ENCODE data around the gene IRAK1BP1. TPM values are rescaled to one million over a fixed set of nuclear protein-coding genes. Genes with fewer than 3 reads are reported as not detected.

The IRAK1BP1 gene
- polyA plus RNA-seq, 1 donor (not counting 4 experiments of a cell fraction or from before 2014, with no cell fraction given) = 3.8 TPM

- no peak for TF ChIP-seq CTCF (optimal IDR thresholded peaks at IDR 0.05 in 1 of 3, IDR thresholded peaks at IDR 0.05 in 1 of 3, conservative IDR thresholded peaks at IDR 0.05 in 1 of 3; ENCODE audit: extremely low read depth in 1 of 3, insufficient read depth in 2 of 3, low read length in 3 of 3)
- DNase-seq (ENCODE audit: low read depth, low spot score) = no peak
These were observed 22.5 kb upstream of the IRAK1BP1 start for GRCh38 chr6:78844899-78845298.

GRCh38 chr6:78845567-78845966 lies 21.8 kb upstream of the IRAK1BP1 start:
- no peak overlapping the region for H3K4me2 ChIP-seq (ENCODE audit: control insufficient read depth, extremely low read depth, insufficient read depth, low read depth, low read length)
- H3K9me3 ChIP-seq (ENCODE audit: control insufficient read depth, low read depth, low read length) = no peaks in the 10 kb centered on the region
- no peak overlapping the region for H3K27ac ChIP-seq (ENCODE audit: control insufficient read depth, insufficient read depth, low read length)
- no peaks in the 10 kb centered on the region for H3K27me3 ChIP-seq (ENCODE audit: control insufficient read depth, extremely low read depth, insufficient read depth, low read length)
- H3K4me3 ChIP-seq (ENCODE audit: control insufficient read depth in 2 of 3, extremely low read depth in 1 of 3, insufficient read depth in 2 of 3, low read depth in 1 of 3, low read length in 3 of 3) = no peak overlapping the region
- H3K9ac ChIP-seq (ENCODE audit: control insufficient read depth, extremely low read depth, insufficient read depth, low read length) = no peak overlapping the region
- H2AFZ ChIP-seq (ENCODE audit: control insufficient read depth, low read length) = no peak overlapping the region
- dilution Hi-C loops (cut with MboI; ENCODE audit: extremely low pct_ligation_motif_present, low sequenced_read_pairs) = no loop called here
- FAIRE-seq = no peak
- no peaks in the 10 kb centered on the region for H3K4me1 ChIP-seq (ENCODE audit: control insufficient read depth, extremely low read depth, insufficient read depth, low read length)
- no peaks in the 10 kb centered on the region for H4K20me1 ChIP-seq (ENCODE audit: control insufficient read depth, extremely low read depth, insufficient read depth, low read length)
- TF ChIP-seq CTCF (optimal IDR thresholded peaks at IDR 0.05 in 1 of 3, IDR thresholded peaks at IDR 0.05 in 1 of 3, conservative IDR thresholded peaks at IDR 0.05 in 1 of 3; ENCODE audit: extremely low read depth in 1 of 3, insufficient read depth in 2 of 3, low read length in 3 of 3) (no peak), EZH2 (IDR thresholded peaks at IDR 0.05; ENCODE audit: low read length) (no peak)
- no peaks in the 10 kb centered on the region for H3K36me3 ChIP-seq (ENCODE audit: control insufficient read depth in 2 of 2, extremely low read depth in 1 of 2, insufficient read depth in 2 of 2, low read length in 2 of 2)
- H3K9me1 ChIP-seq (ENCODE audit: control insufficient read depth, extremely low read depth, insufficient read depth, low read length) = no peaks in the 10 kb centered on the region
- no peak for DNase-seq (ENCODE audit: low read depth, low spot score)
- no peaks in the 10 kb centered on the region for H3K79me2 ChIP-seq (ENCODE audit: control insufficient read depth, insufficient read depth, low read length)

More at GRCh38 chr6:78844899-78845298, 22.5 kb upstream of the IRAK1BP1 start:
- no peaks in the 10 kb centered on the region for H4K20me1 ChIP-seq (ENCODE audit: control insufficient read depth, extremely low read depth, insufficient read depth, low read length)
- no peaks in the 10 kb centered on the region for H3K79me2 ChIP-seq (ENCODE audit: control insufficient read depth, insufficient read depth, low read length)
- no peak overlapping the region for H2AFZ ChIP-seq (ENCODE audit: control insufficient read depth, low read length)
- no peak overlapping the region for H3K4me3 ChIP-seq (ENCODE audit: control insufficient read depth in 2 of 3, extremely low read depth in 1 of 3, insufficient read depth in 2 of 3, low read depth in 1 of 3, low read length in 3 of 3)
- FAIRE-seq = no peak
- no peak overlapping the region for H3K9ac ChIP-seq (ENCODE audit: control insufficient read depth, extremely low read depth, insufficient read depth, low read length)
- no peak overlapping the region for H3K4me2 ChIP-seq (ENCODE audit: control insufficient read depth, extremely low read depth, insufficient read depth, low read depth, low read length)
- H3K36me3 ChIP-seq (ENCODE audit: control insufficient read depth in 2 of 2, extremely low read depth in 1 of 2, insufficient read depth in 2 of 2, low read length in 2 of 2) = no peaks in the 10 kb centered on the region
- H3K9me3 ChIP-seq (ENCODE audit: control insufficient read depth, low read depth, low read length) = no peaks in the 10 kb centered on the region
- dilution Hi-C loops (cut with MboI; ENCODE audit: extremely low pct_ligation_motif_present, low sequenced_read_pairs) = no loop called here
- no peaks in the 10 kb centered on the region for H3K4me1 ChIP-seq (ENCODE audit: control insufficient read depth, extremely low read depth, insufficient read depth, low read length)
- H3K27ac ChIP-seq (ENCODE audit: control insufficient read depth, insufficient read depth, low read length) = no peak overlapping the region
- no peaks in the 10 kb centered on the region for H3K9me1 ChIP-seq (ENCODE audit: control insufficient read depth, extremely low read depth, insufficient read depth, low read length)
- H3K27me3 ChIP-seq (ENCODE audit: control insufficient read depth, extremely low read depth, insufficient read depth, low read length) = no peaks in the 10 kb centered on the region
